ENCODE results near the gene PRR20B.
"Not testable (repeated sequence)": the region's sequence is repeated elsewhere in the genome, so short reads cannot be mapped to it uniquely, and the experiment has no call there.

PRR20B gene

GRCh38 chr13:57147188-57147587 lies at the start of gene PRR20B:
Gene PRR20B, plus strand, starts transcription at chr13:57147488. Its CDS starts 387 bp downstream, at chr13:57147875.
- DNase-seq (ENCODE audit: low read depth): not testable (repeated sequence)

GRCh38 chr13:57114945-57115344 lies 32.3 kb upstream of the PRR20B start:
- DNase-seq (ENCODE audit: low read depth): no peak

- no peak for DNase-seq (ENCODE audit: low read depth)
These were observed 23.6 kb upstream of the PRR20B start for GRCh38 chr13:57123681-57124080.

DNA sequence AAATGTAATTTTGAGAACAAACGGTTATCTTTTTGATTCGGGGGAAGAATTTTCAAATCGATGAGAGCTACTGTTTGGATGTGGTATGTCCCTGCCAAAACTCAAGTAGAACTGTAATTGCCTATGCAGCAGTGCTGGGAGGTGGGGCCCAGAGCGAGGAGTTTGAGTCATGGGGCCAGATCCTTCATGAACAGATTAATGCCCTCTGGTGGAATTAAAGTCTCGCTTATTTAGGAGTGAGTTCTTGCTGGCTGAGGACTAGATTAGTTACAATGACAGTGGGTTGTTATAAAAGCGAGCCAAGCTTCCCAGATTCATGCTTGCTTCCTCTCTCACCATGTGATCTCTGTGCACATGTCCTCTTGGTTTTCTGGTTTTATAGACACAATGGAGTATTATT lies 18.4 kb upstream of the PRR20B start:
- no peak for DNase-seq (ENCODE audit: low read depth)

DNA sequence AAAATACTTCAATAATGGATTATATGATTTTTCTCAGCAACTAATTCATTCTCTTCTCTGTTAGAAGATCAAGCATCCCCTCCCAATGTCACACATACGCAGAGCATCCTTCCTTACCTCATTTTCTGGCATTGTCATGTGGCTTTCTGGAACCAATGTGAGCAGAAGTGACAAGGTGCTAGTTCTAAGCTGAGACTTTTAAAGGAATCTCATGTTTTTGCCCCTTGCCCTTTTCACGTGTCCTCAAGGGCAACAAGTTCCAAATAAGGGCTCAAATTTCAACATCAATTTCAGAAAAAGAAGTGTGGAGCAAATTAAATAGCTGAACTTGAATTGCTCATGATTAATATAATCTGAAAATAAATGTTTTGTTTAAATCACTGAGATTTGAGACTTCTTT lies 11.2 kb upstream of the PRR20B start:
- no peak for DNase-seq (ENCODE audit: low read depth)

DNA sequence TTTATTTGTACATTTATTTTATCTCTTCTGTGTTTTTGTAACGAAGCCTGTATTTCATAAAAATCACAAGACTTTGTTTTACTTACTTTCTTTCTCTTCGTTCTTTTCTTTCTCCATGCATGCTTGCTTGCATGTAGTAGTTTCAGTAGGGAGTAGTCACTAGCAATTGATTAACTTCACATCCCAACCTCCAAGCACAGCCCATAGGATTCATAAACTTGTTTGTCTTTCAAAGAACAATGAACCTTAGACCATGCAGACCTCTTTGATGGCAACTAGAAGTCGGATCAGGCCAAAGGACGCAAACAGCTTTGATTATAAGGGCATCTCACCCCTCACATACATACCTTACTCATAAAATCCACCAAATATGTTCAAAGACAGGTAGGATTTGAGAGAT lies 9.7 kb upstream of the PRR20B start:
- DNase-seq (ENCODE audit: low read depth): no peak

DNA sequence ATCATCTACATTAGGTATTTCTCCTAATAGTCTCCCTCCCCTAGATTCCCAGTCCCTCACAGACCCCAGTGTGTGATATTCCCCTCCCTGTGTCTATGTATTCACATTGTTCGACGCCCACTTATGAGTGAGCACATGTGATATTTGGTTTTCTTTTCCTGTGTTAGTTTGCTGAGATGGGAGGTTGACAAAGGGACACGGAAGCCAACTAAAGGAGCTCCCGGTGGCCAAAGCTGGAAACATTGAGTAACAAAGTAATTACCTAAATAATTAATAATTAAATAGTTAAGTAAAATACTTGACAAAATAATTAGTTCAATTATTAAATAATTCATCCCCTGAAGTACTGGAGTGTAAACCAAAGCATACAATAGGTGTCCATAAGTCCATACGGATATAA lies 8.3 kb upstream of the PRR20B start:
- no peak for DNase-seq (ENCODE audit: low read depth)

GRCh38 chr13:57139781-57140180 lies 7.5 kb upstream of the PRR20B start:
- not testable (repeated sequence) for DNase-seq (ENCODE audit: low read depth)

- not testable (repeated sequence) for DNase-seq (ENCODE audit: low read depth)
These were observed 6.9 kb upstream of the PRR20B start, which contains the start of gene PRR20A for GRCh38 chr13:57140235-57140968. Gene PRR20A, plus strand, starts transcription at chr13:57140918. Its CDS starts 387 bp downstream, at chr13:57141305.

DNA sequence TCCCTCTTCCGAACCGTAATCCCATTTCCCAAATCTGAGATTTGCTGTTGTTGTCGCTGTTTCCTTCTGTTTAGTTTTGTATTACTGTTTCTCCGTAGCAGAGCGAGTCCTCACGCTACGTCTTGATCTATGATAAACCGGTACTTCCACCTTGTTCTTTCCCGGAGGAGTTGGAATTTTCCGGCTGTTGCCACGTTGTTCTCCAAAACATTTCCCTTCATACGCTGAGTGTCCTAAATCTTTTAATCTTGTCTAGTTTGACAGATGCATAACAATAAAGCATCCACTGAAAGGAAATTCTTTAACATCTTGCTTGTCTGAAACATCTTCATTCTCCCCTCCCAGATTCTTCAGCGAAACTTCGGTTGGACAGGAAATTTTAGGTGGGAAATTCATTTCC lies 818 bp downstream of the PRR20B start:
- DNase-seq (ENCODE audit: low read depth): not testable (repeated sequence)

- not testable (repeated sequence) for DNase-seq (ENCODE audit: low read depth)
These were observed 6.5 kb downstream of the PRR20B start, which contains the start of gene PRR20C for GRCh38 chr13:57153761-57154160. Gene PRR20C, plus strand, starts transcription at chr13:57154061. Its CDS starts 387 bp downstream, at chr13:57154448.

GRCh38 chr13:57160332-57160731 lies 13.0 kb downstream of the PRR20B start, which contains the start of gene PRR20D:
Gene PRR20D, plus strand, starts transcription at chr13:57160632. Its CDS starts 387 bp downstream, at chr13:57161019.
- not testable (repeated sequence) for DNase-seq (ENCODE audit: low read depth)

- not testable (repeated sequence) for DNase-seq (ENCODE audit: low read depth)
These were observed 19.6 kb downstream of the PRR20B start, which contains the start of gene PRR20E for GRCh38 chr13:57166897-57167296. Gene PRR20E, plus strand, starts transcription at chr13:57167197. Its CDS starts 387 bp downstream, at chr13:57167584.

DNA sequence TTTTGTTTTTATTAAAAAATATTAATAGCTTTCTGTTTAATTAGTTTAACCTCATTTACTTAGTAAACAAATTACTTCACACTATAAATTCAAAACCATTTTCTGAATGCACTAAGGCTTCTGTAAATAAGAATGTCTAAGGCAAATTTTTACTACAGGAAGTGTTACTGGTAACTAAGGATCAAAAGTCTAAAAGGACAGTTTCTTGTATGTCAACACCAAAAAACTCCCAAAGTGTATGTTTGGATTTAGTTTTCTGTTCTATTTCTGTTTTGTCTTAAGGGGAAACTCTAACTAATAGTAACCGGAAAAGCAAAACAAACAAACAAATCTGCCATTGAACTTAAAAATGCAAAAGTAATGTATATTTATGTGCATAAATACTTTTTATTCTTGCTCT lies 44.4 kb downstream of the PRR20B start:
- no peak for DNase-seq (ENCODE audit: low read depth)

All from activated T-cell treated with anti-CD3 and anti-CD28 coated beads for 1 hour (primary cell).